B cell (primary cell): Measurements from ENCODE around the gene LSG1.

Experiments used
- CTCF ChIP-seq: fragments of 200-600 bp; IDR thresholded peaks from one replicate; pipeline ENCODE4 v1.8.0; 2022; ENCODE audit warnings: antibody characterized with exemption, mild to moderate bottlenecking
- EZH2 ChIP-seq: IDR thresholded peaks from 2 replicates; pipeline ENCODE4 v1.6.1; 2012; ENCODE audit warnings: borderline replicate concordance, low read depth, mild to moderate bottlenecking, moderate library complexity, low read length; ENCODE audit not compliant: insufficient read depth, poor library complexity, severe bottlenecking

GRCh38 chr3:194631696-194632095 lies 40.3 kb downstream of the LSG1 start:
- TF ChIP-seq CTCF: no peak
- TF ChIP-seq EZH2: no peak
